GM21786 (cell line): ENCODE data around the gene SAMD11.
"Not testable (repeated sequence)": the region's sequence is repeated elsewhere in the genome, so short reads cannot be mapped to it uniquely, and the experiment has no call there.

Source experiments
- ATAC-seq: cut with Tn5 transposase; IDR thresholded peaks from one replicate; pipeline ENCODE4 v1.9.1; 2021; ENCODE audit not compliant: unreplicated experiment

Gene SAMD11, protein sequence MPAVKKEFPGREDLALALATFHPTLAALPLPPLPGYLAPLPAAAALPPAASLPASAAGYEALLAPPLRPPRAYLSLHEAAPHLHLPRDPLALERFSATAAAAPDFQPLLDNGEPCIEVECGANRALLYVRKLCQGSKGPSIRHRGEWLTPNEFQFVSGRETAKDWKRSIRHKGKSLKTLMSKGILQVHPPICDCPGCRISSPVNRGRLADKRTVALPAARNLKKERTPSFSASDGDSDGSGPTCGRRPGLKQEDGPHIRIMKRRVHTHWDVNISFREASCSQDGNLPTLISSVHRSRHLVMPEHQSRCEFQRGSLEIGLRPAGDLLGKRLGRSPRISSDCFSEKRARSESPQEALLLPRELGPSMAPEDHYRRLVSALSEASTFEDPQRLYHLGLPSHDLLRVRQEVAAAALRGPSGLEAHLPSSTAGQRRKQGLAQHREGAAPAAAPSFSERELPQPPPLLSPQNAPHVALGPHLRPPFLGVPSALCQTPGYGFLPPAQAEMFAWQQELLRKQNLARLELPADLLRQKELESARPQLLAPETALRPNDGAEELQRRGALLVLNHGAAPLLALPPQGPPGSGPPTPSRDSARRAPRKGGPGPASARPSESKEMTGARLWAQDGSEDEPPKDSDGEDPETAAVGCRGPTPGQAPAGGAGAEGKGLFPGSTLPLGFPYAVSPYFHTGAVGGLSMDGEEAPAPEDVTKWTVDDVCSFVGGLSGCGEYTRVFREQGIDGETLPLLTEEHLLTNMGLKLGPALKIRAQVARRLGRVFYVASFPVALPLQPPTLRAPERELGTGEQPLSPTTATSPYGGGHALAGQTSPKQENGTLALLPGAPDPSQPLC

DNA sequence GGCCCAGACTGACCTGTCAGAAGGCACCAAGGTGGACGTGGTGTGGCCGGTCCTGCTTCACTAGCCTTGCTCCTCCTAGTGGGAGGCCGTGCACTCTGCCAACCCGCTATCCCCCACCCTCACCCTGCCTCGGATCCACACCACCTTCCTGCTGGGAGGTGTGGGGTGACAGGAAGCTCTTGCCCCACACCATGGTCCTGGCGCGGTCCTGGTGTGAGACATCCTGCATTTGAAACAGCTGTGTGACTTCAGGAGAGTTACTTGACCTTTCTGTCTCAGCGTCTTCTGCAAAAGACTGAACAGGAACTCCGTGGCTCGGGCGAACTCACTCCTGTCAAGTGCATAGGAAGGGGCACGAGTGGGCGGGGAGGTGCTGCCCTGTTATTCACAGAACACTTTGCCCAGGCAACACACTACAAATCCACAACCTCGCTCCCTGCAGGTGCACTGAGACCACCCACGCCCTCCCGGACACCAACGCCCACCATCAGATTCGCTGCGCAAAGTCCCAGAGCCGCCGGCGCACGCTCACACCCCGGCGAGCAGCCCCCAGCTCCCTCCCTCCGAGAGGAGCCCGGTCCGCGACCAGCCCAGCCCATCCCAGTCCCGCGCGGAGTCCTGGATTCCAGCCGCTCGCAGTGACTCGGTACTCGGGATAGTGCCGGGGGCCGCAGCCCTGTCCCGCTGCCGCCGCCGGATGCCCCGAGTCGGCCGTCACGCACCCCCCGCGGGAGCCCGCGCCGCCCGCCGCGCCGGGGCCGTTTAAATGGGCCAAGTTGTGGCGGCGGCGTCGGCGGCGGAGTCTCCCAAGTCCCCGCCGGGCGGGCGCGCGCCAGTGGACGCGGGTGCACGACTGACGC lies at the start of gene SAMD11:
TSS of gene SAMD11 (plus strand) at position 793 of the 860 bp plus-strand sequence. CDS start 509 bp downstream, outside the sequence.
- ATAC-seq, result no peak

DNA sequence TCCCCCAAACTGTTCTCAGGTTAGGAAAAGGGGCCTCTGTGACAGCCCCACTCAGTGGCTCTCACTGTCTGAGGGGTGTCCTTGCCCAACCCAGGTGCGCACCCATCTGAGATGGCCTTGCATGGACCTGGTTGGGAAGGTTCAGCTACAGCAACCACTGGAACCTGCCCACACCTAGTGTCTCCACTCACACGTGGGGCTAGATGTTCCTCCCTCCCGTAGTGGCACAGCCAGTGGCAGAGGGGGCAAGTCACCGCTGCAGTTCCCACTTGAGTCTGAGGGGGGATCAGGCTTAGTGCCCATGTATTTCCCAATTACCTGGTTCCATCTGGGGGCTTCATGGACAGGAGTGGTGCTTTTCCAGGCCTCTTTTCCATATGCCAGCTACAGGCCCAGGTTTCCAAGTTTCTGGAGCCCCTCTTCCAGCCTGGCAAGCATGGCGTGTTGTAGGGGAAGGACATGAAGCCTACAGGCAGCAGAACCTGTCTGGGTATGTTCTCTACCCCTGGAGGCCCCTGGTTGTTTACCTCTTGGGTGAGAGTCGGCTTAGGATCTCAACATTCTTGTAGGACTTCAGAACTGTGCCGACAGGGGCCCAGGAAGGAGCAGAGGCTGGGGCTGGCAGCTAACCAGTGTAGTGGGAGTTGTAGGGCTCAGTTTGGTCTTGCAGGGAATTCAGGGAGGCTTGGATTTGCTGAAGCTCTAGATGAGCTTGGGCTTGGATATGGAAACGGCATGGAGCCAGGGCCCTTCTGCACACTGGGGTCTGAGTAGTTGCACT lies 47.1 kb upstream of the SAMD11 start:
- ATAC-seq, result not testable (repeated sequence)

GRCh38 chr1:877209-877986 lies 46.3 kb upstream of the SAMD11 start:
- not testable (repeated sequence) for ATAC-seq

DNA sequence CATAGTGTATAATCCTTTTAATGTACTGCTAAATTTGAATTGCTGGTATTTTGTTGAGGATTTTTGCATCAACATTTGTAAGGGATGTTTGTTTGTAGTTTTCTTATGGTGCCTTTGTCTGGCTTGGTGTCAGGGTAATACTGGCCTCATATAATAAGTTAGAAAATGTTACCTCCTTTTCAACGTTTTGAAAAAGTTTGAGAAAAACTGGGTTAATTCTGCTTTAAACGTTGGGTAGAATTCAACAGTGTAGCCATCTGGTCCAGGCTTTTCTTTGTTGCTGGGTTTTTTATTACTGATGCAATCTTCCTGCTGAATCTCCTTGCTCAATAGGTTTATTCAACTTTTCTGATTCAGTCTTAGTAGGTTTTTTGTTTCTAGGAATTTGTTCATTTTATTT lies 43.2 kb upstream of the SAMD11 start:
- ATAC-seq, result not testable (repeated sequence)

GRCh38 chr1:880915-881314 lies 42.8 kb upstream of the SAMD11 start:
- not testable (repeated sequence) for ATAC-seq

DNA sequence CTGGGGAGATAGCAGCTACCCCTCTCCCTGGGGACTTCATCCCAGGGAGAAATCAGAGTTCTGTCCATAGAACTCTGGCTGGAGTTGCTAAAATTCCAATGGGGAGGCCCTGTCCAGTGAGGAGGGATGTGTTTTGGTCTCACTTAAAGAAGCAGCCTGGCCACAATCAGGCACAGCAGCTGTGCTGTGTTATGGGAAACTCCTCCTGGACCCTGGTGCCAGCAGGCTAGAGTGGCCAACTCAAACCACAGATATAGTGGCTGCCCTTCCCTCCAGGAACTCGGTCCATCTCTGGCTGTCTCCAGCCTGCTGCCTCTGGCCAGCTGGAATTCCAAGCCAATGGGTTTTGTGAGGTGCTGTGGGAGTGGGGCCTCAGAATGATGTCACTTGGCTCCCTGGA lies 37.4 kb upstream of the SAMD11 start:
- no peak for ATAC-seq

- ATAC-seq, result no peak
These were observed 37.0 kb upstream of the SAMD11 start for GRCh38 chr1:886760-887159.

- no peak for ATAC-seq
These were observed 35.4 kb upstream of the SAMD11 start for GRCh38 chr1:888297-888696.

GRCh38 chr1:889774-890173 lies 33.9 kb upstream of the SAMD11 start:
- ATAC-seq, result not testable (repeated sequence)

DNA sequence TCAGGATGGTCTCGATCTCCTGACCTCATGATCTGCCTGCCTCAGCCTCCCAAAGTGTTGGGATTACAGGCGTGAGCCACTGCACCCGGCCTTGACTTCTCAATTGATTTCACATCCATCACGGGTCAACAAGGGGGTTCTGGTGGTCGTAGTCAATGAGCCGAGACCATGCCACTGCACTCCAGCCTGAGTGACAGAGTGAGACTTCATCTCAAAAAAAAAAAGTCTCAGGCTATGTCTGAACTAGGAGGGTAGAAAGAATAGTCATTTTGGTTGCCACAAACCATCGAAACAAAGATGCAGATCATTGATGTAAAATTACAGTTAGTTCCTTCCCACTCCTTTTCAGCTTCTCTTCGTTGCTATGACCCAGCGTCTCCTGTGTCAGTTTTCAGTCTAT lies 33.5 kb upstream of the SAMD11 start:
- ATAC-seq, result not testable (repeated sequence)

- no peak for ATAC-seq
These were observed 33.1 kb upstream of the SAMD11 start for GRCh38 chr1:890661-891060.

- ATAC-seq, result no peak
These were observed 26.5 kb upstream of the SAMD11 start for GRCh38 chr1:897226-897625.

- ATAC-seq, result not testable (repeated sequence)
These were observed 25.8 kb upstream of the SAMD11 start for GRCh38 chr1:897951-898350.

GRCh38 chr1:899636-900317 lies 23.9 kb upstream of the SAMD11 start:
- ATAC-seq, result no peak

DNA sequence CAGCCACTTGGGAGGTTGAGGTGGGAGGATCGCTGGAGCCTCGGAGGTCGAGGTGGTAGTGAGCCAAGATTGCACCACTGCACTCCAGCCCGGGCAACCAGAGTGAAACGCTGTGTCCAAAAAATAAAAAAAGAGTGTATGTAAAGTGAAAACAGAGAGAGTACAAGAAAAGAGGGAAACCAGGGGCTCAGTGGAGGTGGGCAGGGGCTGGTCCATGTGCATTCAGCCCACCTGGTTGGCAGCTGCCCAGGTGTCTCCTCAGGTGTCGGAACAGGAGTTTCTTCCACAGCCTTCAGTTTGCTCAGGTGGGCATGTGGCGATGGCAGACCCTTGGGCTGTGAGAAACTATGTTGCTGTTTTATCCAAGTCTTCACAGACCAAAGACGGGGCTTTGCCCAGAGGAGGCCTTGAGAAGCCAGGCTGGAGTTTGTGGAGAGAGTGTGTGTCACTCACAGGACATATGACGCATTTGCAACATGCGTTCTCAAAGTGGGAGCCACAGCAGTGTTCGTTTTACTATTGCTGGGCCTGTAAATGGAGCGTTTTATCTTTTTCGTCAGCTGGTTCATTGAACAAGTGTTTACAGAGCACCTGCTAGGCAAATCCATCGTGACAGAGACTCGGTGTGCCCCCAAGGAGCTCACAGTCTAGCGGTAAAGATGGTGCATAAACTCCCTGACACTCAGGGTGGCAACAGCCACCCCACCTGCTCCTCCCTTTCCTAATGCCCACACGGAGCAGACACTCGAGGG lies 22.4 kb upstream of the SAMD11 start:
- no peak for ATAC-seq

- ATAC-seq, result no peak
These were observed 20.9 kb upstream of the SAMD11 start for GRCh38 chr1:902802-903201.

DNA sequence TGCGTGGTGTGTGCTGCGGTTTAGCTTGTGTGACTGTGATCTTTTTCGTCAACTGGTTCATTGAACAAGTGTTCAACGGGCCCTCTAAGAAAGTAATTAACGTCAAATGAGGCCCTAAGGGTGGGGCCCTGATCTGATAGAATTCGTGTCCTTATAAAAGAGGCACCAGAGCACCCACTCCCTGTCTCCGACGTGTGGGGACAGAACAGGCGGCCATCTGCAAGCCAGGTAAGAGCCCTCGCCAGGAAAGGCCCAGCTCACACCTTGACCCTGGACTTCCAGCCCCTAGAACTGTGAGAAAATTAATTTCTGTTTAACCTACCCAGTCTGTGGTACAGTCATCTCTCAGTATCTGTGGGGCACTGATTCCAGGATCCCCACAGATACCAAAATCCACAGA lies 20.4 kb upstream of the SAMD11 start:
- no peak for ATAC-seq

DNA sequence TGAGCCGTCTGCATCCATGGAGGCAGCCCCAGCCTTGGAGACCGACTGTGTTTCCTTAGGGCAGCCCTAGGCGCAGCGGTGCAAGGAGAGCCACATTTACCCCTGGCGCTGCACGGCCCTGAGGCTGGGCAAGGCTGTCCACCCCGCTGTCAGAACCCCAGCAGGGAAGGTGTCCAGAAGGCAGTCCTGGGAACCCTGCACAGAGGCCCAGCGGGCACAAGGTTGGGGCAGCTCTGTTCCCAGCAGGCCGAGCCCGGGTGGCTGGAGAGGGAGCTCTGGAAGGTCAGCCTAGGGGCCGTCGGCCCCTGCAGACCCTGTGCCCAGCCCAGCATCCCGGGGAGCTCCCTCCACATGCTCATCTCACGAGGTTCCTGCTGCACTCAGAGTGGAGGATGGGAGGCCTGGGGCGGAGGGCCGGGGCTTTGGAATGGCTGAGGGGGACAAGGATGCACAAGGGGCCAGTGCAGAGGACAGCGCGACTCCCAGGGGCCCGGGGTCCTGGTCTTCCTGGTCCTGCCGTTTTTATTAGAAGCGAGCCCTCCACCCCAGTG lies 19.9 kb upstream of the SAMD11 start:
- no peak for ATAC-seq
